Spleen (tissue), 7 donors: Measurements from ENCODE around the gene PIMREG.

Source experiments
- CTCF ChIP-seq, 11 experiments: fragments of 200-600 bp in 7 of 11; fragments of 450-650 bp in 4 of 11; sonication (generic) in 4 of 11; IDR thresholded peaks in 8 of 11; conservative IDR thresholded peaks in 3 of 11; 1 replicate in 7 of 11; 2 replicates in 4 of 11; pipeline versions ENCODE4 v1.4.0 to v1.8.0; 2016 to 2021; ENCODE audit warnings: antibody characterized with exemption in 11 of 11, inconsistent platforms in 4 of 11, mild to moderate bottlenecking in 1 of 11
- POLR2A ChIP-seq, 3 donors: fragments of 450-650 bp; IDR thresholded peaks; one replicate each; pipeline ENCODE4 v1.5.1; 2017; ENCODE audit warnings: antibody characterized with exemption in 3 of 3, mild to moderate bottlenecking in 1 of 3
- donor health status: DM: no; HTN: no; CAD: no; lungs with moderate emphysema.
- donor health status: DM: no; HTN: no; CAD: no.
- donor health status: DM: no; HTN: no; CAD: no.

GRCh38 chr17:6489016-6489550 is 44.8 kb downstream of the PIMREG start:
- TF ChIP-seq POLR2A (IDR thresholded peaks at IDR 0.05), result no peak
- TF ChIP-seq CTCF (IDR thresholded peaks at IDR 0.05 in 8 of 11, conservative IDR thresholded peaks at IDR 0.05 in 3 of 11), result no peak
